WI38 (cell line): Measurements from ENCODE around the gene CAPZB.
A peak's percentile ranks its signal among the peaks of the same experiment; 100 is the strongest.

Experiments used
- H3K4me3 ChIP-seq: 2 replicates; pipeline ENCODE4 v1.5.1; 2011; ENCODE audit warnings: low read depth, mild to moderate bottlenecking, control low read depth, low read length
- CTCF ChIP-seq: IDR thresholded peaks from 2 replicates; pipeline ENCODE4 v1.5.1; 2012; ENCODE audit warnings: low read depth, mild to moderate bottlenecking, control low read depth, low read length

The CAPZB gene

GRCh38 chr1:19376428-19377372, 108.6 kb downstream of the CAPZB start:
- no peak overlapping the region for H3K4me3 ChIP-seq
- no peak for TF ChIP-seq CTCF

GRCh38 chr1:19375631-19376400, 109.5 kb downstream of the CAPZB start:
- no peak overlapping the region for H3K4me3 ChIP-seq

GRCh38 chr1:19374926-19375325, 110.4 kb downstream of the CAPZB start:
- no peak overlapping the region for H3K4me3 ChIP-seq
- no peak for TF ChIP-seq CTCF

More at GRCh38 chr1:19375631-19376400, 109.5 kb downstream of the CAPZB start:
- no peak for TF ChIP-seq CTCF

GRCh38 chr1:19374083-19374801, 111.1 kb downstream of the CAPZB start:
- TF ChIP-seq CTCF: peak; percentile 58
- H3K4me3 ChIP-seq: no peak overlapping the region

- no peak overlapping the region for H3K4me3 ChIP-seq
- TF ChIP-seq CTCF: no peak
These were observed 111.9 kb downstream of the CAPZB start for GRCh38 chr1:19373211-19374082.

- no peak overlapping the region for H3K4me3 ChIP-seq
- no peak for TF ChIP-seq CTCF
These were observed 112.7 kb downstream of the CAPZB start for GRCh38 chr1:19372602-19373001.
